ENCODE results near the gene SDCCAG8.

GRCh38 chr1:243322326-243322725 lies 66.5 kb downstream of the SDCCAG8 start:
- TF ChIP-seq CTCF (IDR thresholded peaks at IDR 0.05) = no peak
- no peak for TF ChIP-seq POLR2A (IDR thresholded peaks at IDR 0.05)
- TF ChIP-seq EP300 (IDR thresholded peaks at IDR 0.05) = no peak

All from gastroesophageal sphincter (tissue), 3 donors.